Upper lobe of right lung (tissue), 1 donor: ENCODE measurements around the gene ZC3H13. TPM values are rescaled to one million over a fixed set of nuclear protein-coding genes. Genes with fewer than 3 reads are reported as not detected.

Source experiments
- ATAC-seq: fragments of 200-7000 bp; cut with Tn5 transposase; one replicate; pipeline ENCODE4 v1.9.1; 2020; ENCODE audit warnings: mild to moderate bottlenecking, moderate library complexity
- DNase-seq: peaks from one replicate; pipeline ENCODE4 v3.0.0-alpha.2; 2020
- H3K27ac ChIP-seq: fragments of 200-600 bp; one replicate; pipeline ENCODE4 v1.8.0; 2022
- H3K27me3 ChIP-seq: fragments of 200-600 bp; one replicate; pipeline ENCODE4 v1.8.0; 2022; ENCODE audit warnings: mild to moderate bottlenecking
- H3K36me3 ChIP-seq: fragments of 200-600 bp; one replicate; pipeline ENCODE4 v1.8.0; 2022
- H3K4me1 ChIP-seq: fragments of 200-600 bp; one replicate; pipeline ENCODE4 v1.8.0; 2022
- H3K4me3 ChIP-seq: fragments of 200-600 bp; one replicate; pipeline ENCODE4 v1.8.0; 2022; ENCODE audit warnings: mild to moderate bottlenecking
- H3K9me3 ChIP-seq: fragments of 200-600 bp; one replicate; pipeline ENCODE4 v1.8.0; 2022
- CTCF ChIP-seq: fragments of 200-600 bp; IDR thresholded peaks from one replicate; pipeline ENCODE4 v1.8.0; 2022; ENCODE audit warnings: antibody characterized with exemption
- intact Hi-C: fragments of 100-400 bp; cut with DNase I; formaldehyde crosslinking; loops from one replicate; pipeline ENCODE4 v1.11.0; 2022
- total RNA-seq: library from RNA; stranded (reverse); fragmentation: NEBNext Ultra II Directional; extraction: Animal tissue kit (Norgen Biotek cat#: 25700); gene quantifications from one replicate; pipeline ENCODE4 v1.2.1, GENCODE V29; 2021
- donor health status: DM: no; HTN: yes; CAD: no; lungs with severe emphysema.

The ZC3H13 gene
- total RNA-seq, 1 donor from 2014 or later = 49.2 TPM

- no peak overlapping the region for H3K4me3 ChIP-seq
- DNase-seq (no peak), ATAC-seq (no peak)
- no peaks in the 10 kb centered on the region for H3K9me3 ChIP-seq
- no peaks in the 10 kb centered on the region for H3K4me1 ChIP-seq
- intact Hi-C loops = no loop called here
- TF ChIP-seq CTCF = no peak
- H3K27me3 ChIP-seq = no peaks in the 10 kb centered on the region
- no peak overlapping the region for H3K27ac ChIP-seq
- peaks cover 90% of the 10 kb centered on the region for H3K36me3 ChIP-seq
Observed at GRCh38 chr13:45961468-45961867, 91.1 kb downstream of the ZC3H13 start.

GRCh38 chr13:45954836-45955800 is 97.4 kb downstream of the ZC3H13 start:
- ATAC-seq = no peak
- no peak for TF ChIP-seq CTCF

GRCh38 chr13:45953082-45953481 is 99.5 kb downstream of the ZC3H13 start:
- Histone ChIP-seq H3K4me3 (no peak overlapping the region), H3K36me3 (peaks cover 22% of the 10 kb centered on the region), H3K9me3 (no peaks in the 10 kb centered on the region), H3K4me1 (peaks cover 4% of the 10 kb centered on the region), H3K27me3 (no peaks in the 10 kb centered on the region), H3K27ac (no peak overlapping the region)
- intact Hi-C loops = no loop called here
- no peak for TF ChIP-seq CTCF
- ATAC-seq = no peak
- DNase-seq = no peak

More at GRCh38 chr13:45954836-45955800, 97.4 kb downstream of the ZC3H13 start:
- Histone ChIP-seq H3K36me3 (peaks cover 38% of the 10 kb centered on the region), H3K4me1 (peaks cover 4% of the 10 kb centered on the region), H3K27ac (no peak overlapping the region), H3K9me3 (no peaks in the 10 kb centered on the region), H3K27me3 (no peaks in the 10 kb centered on the region), H3K4me3 (no peak overlapping the region)
- intact Hi-C loops = no loop called here
- no peak for DNase-seq

GRCh38 chr13:45951724-45952123 is 100.8 kb downstream of the ZC3H13 start:
- no peak for DNase-seq
- TF ChIP-seq CTCF = no peak
- H3K9me3 ChIP-seq = no peaks in the 10 kb centered on the region
- H3K36me3 ChIP-seq = peaks cover 9% of the 10 kb centered on the region
- no peak overlapping the region for H3K27ac ChIP-seq
- H3K4me1 ChIP-seq = peaks cover 4% of the 10 kb centered on the region
- no peaks in the 10 kb centered on the region for H3K27me3 ChIP-seq
- no peak overlapping the region for H3K4me3 ChIP-seq
- ATAC-seq = no peak
- intact Hi-C loops = no loop called here

GRCh38 chr13:45951166-45951565 is 101.4 kb downstream of the ZC3H13 start:
- Histone ChIP-seq H3K4me3 (no peak overlapping the region), H3K27ac (peak overlapping the region; percentile 44), H3K9me3 (no peaks in the 10 kb centered on the region), H3K4me1 (peaks cover 4% of the 10 kb centered on the region), H3K27me3 (no peaks in the 10 kb centered on the region), H3K36me3 (peaks cover 3% of the 10 kb centered on the region)
- DNase-seq (no peak), ATAC-seq (no peak)
- intact Hi-C loops = no loop called here
- no peak for TF ChIP-seq CTCF
